ENCODE data around the gene COL24A1.

Gene COL24A1

GRCh38 chr1:86200901-86201300 lies 44.3 kb upstream of the COL24A1 start:
- no peaks in the 10 kb centered on the region for H3K79me2 ChIP-seq (ENCODE audit: control insufficient read depth, insufficient read depth, low read length, poor library complexity)
- H3K4me2 ChIP-seq (ENCODE audit: low read length), result no peak overlapping the region
- no peaks in the 10 kb centered on the region for H3K9me3 ChIP-seq (ENCODE audit: insufficient read depth, low read depth, low read length)
- no peak overlapping the region for H3K4me3 ChIP-seq (ENCODE audit: low read depth, low read length)
- DNase-seq, result no peak
- no peak overlapping the region for H4K8ac ChIP-seq (ENCODE audit: low read depth, low read length)
- no peak overlapping the region for H2BK5ac ChIP-seq (ENCODE audit: low read depth, low read length, poor library complexity)
- no peak overlapping the region for H2AFZ ChIP-seq (ENCODE audit: insufficient read depth, low read length, poor library complexity)
- H3K4me1 ChIP-seq (ENCODE audit: control insufficient read depth in 1 of 2, insufficient read depth in 2 of 2, low read length in 2 of 2), result no peaks in the 10 kb centered on the region
- no peaks in the 10 kb centered on the region for H3K27me3 ChIP-seq (ENCODE audit: insufficient read depth, low read length)
- H4K12ac ChIP-seq (ENCODE audit: low read depth, low read length), result no peak overlapping the region
- H3K18ac ChIP-seq (ENCODE audit: low read length), result no peak overlapping the region
- H3K36me3 ChIP-seq (ENCODE audit: control insufficient read depth in 1 of 2, insufficient read depth in 2 of 2, low read length in 2 of 2), result no peaks in the 10 kb centered on the region
- H3K4ac ChIP-seq (ENCODE audit: low read depth, low read length), result no peak overlapping the region
- H4K91ac ChIP-seq (ENCODE audit: low read depth, low read length), result no peak overlapping the region
- no peaks in the 10 kb centered on the region for H3K79me1 ChIP-seq (ENCODE audit: low read length)
- no CpG with 5 or more reads among the region's 8 CpGs for WGBS (ENCODE audit: extremely low coverage, insufficient coverage, insufficient read length)
- no peak overlapping the region for H3K9ac ChIP-seq (ENCODE audit: low read length)
- H2BK12ac ChIP-seq (ENCODE audit: low read length), result no peak overlapping the region
- H2BK120ac ChIP-seq (ENCODE audit: insufficient read depth, low read length, poor library complexity), result no peak overlapping the region
- no peak overlapping the region for H3K14ac ChIP-seq (ENCODE audit: low read length)
- H3K23ac ChIP-seq (ENCODE audit: low read length), result no peak overlapping the region
- no peak overlapping the region for H3K27ac ChIP-seq (ENCODE audit: low read depth, low read length)
- H2AK5ac ChIP-seq (ENCODE audit: low read length), result no peak overlapping the region

- no peak for DNase-seq
- Histone ChIP-seq H4K12ac (ENCODE audit: low read depth, low read length) (no peak overlapping the region), H2BK5ac (ENCODE audit: low read depth, low read length, poor library complexity) (no peak overlapping the region), H3K18ac (ENCODE audit: low read length) (no peak overlapping the region), H2BK12ac (ENCODE audit: low read length) (no peak overlapping the region), H3K36me3 (ENCODE audit: control insufficient read depth in 1 of 2, insufficient read depth in 2 of 2, low read length in 2 of 2) (no peaks in the 10 kb centered on the region), H2AFZ (ENCODE audit: insufficient read depth, low read length, poor library complexity) (no peak overlapping the region), H3K4me3 (ENCODE audit: low read depth, low read length) (no peak overlapping the region), H3K27me3 (ENCODE audit: insufficient read depth, low read length) (no peaks in the 10 kb centered on the region), H3K79me1 (ENCODE audit: low read length) (no peaks in the 10 kb centered on the region), H3K4me2 (ENCODE audit: low read length) (no peak overlapping the region), H2BK120ac (ENCODE audit: insufficient read depth, low read length, poor library complexity) (no peak overlapping the region), H3K14ac (ENCODE audit: low read length) (no peak overlapping the region), H3K9ac (ENCODE audit: low read length) (no peak overlapping the region), H4K8ac (ENCODE audit: low read depth, low read length) (no peak overlapping the region), H3K23ac (ENCODE audit: low read length) (no peak overlapping the region), H3K4me1 (ENCODE audit: control insufficient read depth in 1 of 2, insufficient read depth in 2 of 2, low read length in 2 of 2) (no peaks in the 10 kb centered on the region), H3K27ac (ENCODE audit: low read depth, low read length) (no peak overlapping the region), H3K4ac (ENCODE audit: low read depth, low read length) (no peak overlapping the region), H3K79me2 (ENCODE audit: control insufficient read depth, insufficient read depth, low read length, poor library complexity) (no peaks in the 10 kb centered on the region), H3K9me3 (ENCODE audit: insufficient read depth, low read depth, low read length) (no peaks in the 10 kb centered on the region), H4K91ac (ENCODE audit: low read depth, low read length) (no peak overlapping the region), H2AK5ac (ENCODE audit: low read length) (no peak overlapping the region)
- no CpG with 5 or more reads among the region's 1 CpG for WGBS (ENCODE audit: extremely low coverage, insufficient coverage, insufficient read length)
Observed at GRCh38 chr1:86197206-86197855, 40.8 kb upstream of the COL24A1 start.

GRCh38 chr1:86195281-86195680 lies 38.7 kb upstream of the COL24A1 start:
- no peak overlapping the region for H3K27ac ChIP-seq (ENCODE audit: low read depth, low read length)
- H3K18ac ChIP-seq (ENCODE audit: low read length), result no peak overlapping the region
- no peak overlapping the region for H3K23ac ChIP-seq (ENCODE audit: low read length)
- no peak overlapping the region for H3K14ac ChIP-seq (ENCODE audit: low read length)
- no peak overlapping the region for H3K4me2 ChIP-seq (ENCODE audit: low read length)
- H3K4ac ChIP-seq (ENCODE audit: low read depth, low read length), result no peak overlapping the region
- H2BK12ac ChIP-seq (ENCODE audit: low read length), result no peak overlapping the region
- no peaks in the 10 kb centered on the region for H3K79me2 ChIP-seq (ENCODE audit: control insufficient read depth, insufficient read depth, low read length, poor library complexity)
- no peak overlapping the region for H2AK5ac ChIP-seq (ENCODE audit: low read length)
- DNase-seq, result no peak
- H4K12ac ChIP-seq (ENCODE audit: low read depth, low read length), result no peak overlapping the region
- H4K91ac ChIP-seq (ENCODE audit: low read depth, low read length), result no peak overlapping the region
- H4K8ac ChIP-seq (ENCODE audit: low read depth, low read length), result no peak overlapping the region
- H3K36me3 ChIP-seq (ENCODE audit: control insufficient read depth in 1 of 2, insufficient read depth in 2 of 2, low read length in 2 of 2), result no peaks in the 10 kb centered on the region
- no peak overlapping the region for H3K4me3 ChIP-seq (ENCODE audit: low read depth, low read length)
- no CpG with 5 or more reads among the region's 2 CpGs for WGBS (ENCODE audit: extremely low coverage, insufficient coverage, insufficient read length)
- H2BK120ac ChIP-seq (ENCODE audit: insufficient read depth, low read length, poor library complexity), result no peak overlapping the region
- no peaks in the 10 kb centered on the region for H3K79me1 ChIP-seq (ENCODE audit: low read length)
- H2BK5ac ChIP-seq (ENCODE audit: low read depth, low read length, poor library complexity), result no peak overlapping the region
- no peaks in the 10 kb centered on the region for H3K4me1 ChIP-seq (ENCODE audit: control insufficient read depth in 1 of 2, insufficient read depth in 2 of 2, low read length in 2 of 2)
- no peak overlapping the region for H2AFZ ChIP-seq (ENCODE audit: insufficient read depth, low read length, poor library complexity)
- H3K9me3 ChIP-seq (ENCODE audit: insufficient read depth, low read depth, low read length), result no peaks in the 10 kb centered on the region
- no peaks in the 10 kb centered on the region for H3K27me3 ChIP-seq (ENCODE audit: insufficient read depth, low read length)
- H3K9ac ChIP-seq (ENCODE audit: low read length), result no peak overlapping the region

GRCh38 chr1:86194491-86195034 lies 38.0 kb upstream of the COL24A1 start:
- Histone ChIP-seq H3K79me1 (ENCODE audit: low read length) (no peaks in the 10 kb centered on the region), H2BK5ac (ENCODE audit: low read depth, low read length, poor library complexity) (no peak overlapping the region), H3K4me1 (ENCODE audit: control insufficient read depth in 1 of 2, insufficient read depth in 2 of 2, low read length in 2 of 2) (no peaks in the 10 kb centered on the region), H3K36me3 (ENCODE audit: control insufficient read depth in 1 of 2, insufficient read depth in 2 of 2, low read length in 2 of 2) (no peaks in the 10 kb centered on the region), H3K9ac (ENCODE audit: low read length) (no peak overlapping the region), H3K9me3 (ENCODE audit: insufficient read depth, low read depth, low read length) (no peaks in the 10 kb centered on the region), H3K4ac (ENCODE audit: low read depth, low read length) (no peak overlapping the region), H3K4me3 (ENCODE audit: low read depth, low read length) (no peak overlapping the region), H3K27me3 (ENCODE audit: insufficient read depth, low read length) (no peaks in the 10 kb centered on the region), H4K91ac (ENCODE audit: low read depth, low read length) (no peak overlapping the region), H3K4me2 (ENCODE audit: low read length) (no peak overlapping the region), H3K23ac (ENCODE audit: low read length) (no peak overlapping the region), H2BK120ac (ENCODE audit: insufficient read depth, low read length, poor library complexity) (no peak overlapping the region), H2AK5ac (ENCODE audit: low read length) (no peak overlapping the region), H3K79me2 (ENCODE audit: control insufficient read depth, insufficient read depth, low read length, poor library complexity) (no peaks in the 10 kb centered on the region), H4K8ac (ENCODE audit: low read depth, low read length) (no peak overlapping the region), H2AFZ (ENCODE audit: insufficient read depth, low read length, poor library complexity) (no peak overlapping the region), H4K12ac (ENCODE audit: low read depth, low read length) (no peak overlapping the region), H3K14ac (ENCODE audit: low read length) (no peak overlapping the region), H3K27ac (ENCODE audit: low read depth, low read length) (no peak overlapping the region), H2BK12ac (ENCODE audit: low read length) (no peak overlapping the region), H3K18ac (ENCODE audit: low read length) (no peak overlapping the region)
- DNase-seq, result no peak
- 100% methylated on average over 1 of the region's 4 CpGs for WGBS (ENCODE audit: extremely low coverage, insufficient coverage, insufficient read length)
